GM18858 (cell line): ENCODE measurements around the gene CDH9.

Experiments used
- ATAC-seq: cut with Tn5 transposase; IDR thresholded peaks from one replicate; pipeline ENCODE4 v1.9.1; 2021; ENCODE audit not compliant: unreplicated experiment

Gene CDH9

GRCh38 chr5:26843677-26844076 is 194.7 kb downstream of the CDH9 start:
- no peak for ATAC-seq

DNA sequence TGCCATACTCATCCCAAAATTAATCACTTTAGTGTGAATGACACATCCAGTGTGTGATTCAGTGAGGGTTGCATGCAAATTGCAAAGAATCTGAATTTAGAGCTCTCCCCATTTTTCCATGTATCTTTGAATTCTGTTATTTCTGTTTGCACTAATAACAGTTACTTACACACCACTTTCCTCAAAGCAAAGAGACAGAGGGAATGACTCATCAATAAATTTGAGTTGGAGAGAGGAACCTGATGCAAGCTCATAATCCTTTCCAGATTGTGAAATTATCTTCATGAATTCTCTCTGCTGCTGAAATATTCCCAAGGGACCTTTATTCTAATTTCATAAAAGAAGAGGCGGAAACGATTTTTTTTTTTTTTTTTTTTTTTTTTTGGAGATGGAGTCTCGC is 204.8 kb downstream of the CDH9 start:
- no peak for ATAC-seq
